B cell (primary cell): ENCODE data around the gene DNAJB9.

ENCODE experiments used
- CTCF ChIP-seq: fragments of 200-600 bp; IDR thresholded peaks from one replicate; pipeline ENCODE4 v1.8.0; 2022; ENCODE audit warnings: antibody characterized with exemption, mild to moderate bottlenecking
- EZH2 ChIP-seq: IDR thresholded peaks from 2 replicates; pipeline ENCODE4 v1.6.1; 2012; ENCODE audit warnings: borderline replicate concordance, low read depth, mild to moderate bottlenecking, moderate library complexity, low read length; ENCODE audit not compliant: insufficient read depth, poor library complexity, severe bottlenecking

- TF ChIP-seq EZH2 (no peak), CTCF (no peak)
Measured at GRCh38 chr7:108557191-108557590, 12.5 kb upstream of the DNAJB9 start.
